GM19468 (cell line): ENCODE measurements around the gene SENP8.
A peak's percentile ranks its signal among the peaks of the same experiment; 100 is the strongest.

ENCODE experiments used
- ATAC-seq: cut with Tn5 transposase; IDR thresholded peaks from one replicate; pipeline ENCODE4 v1.9.1; 2021; ENCODE audit warnings: mild to moderate bottlenecking, moderate library complexity, moderate number of reproducible peaks; ENCODE audit not compliant: unreplicated experiment; ENCODE audit errors: extremely low read depth

Gene SENP8

DNA sequence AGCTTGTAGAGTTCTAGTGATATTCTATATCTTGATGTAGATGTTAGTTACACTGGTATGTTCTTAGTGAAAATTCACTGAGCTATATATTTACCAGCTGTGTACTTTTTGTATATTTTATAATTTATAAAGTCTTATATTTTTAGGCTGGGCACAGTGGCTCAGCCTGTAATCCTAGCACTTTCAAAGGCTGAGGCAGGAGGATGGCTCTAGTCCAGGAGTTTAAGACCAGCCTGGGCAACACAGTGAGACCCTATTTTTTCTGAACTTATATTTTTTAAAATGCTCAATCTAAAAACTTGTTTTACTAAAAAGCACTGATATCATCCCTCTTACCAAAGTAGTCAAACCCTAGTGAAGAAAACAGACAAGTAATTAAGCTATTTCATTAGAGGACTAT, 5.4 kb upstream of the SENP8 start:
- no peak for ATAC-seq

DNA sequence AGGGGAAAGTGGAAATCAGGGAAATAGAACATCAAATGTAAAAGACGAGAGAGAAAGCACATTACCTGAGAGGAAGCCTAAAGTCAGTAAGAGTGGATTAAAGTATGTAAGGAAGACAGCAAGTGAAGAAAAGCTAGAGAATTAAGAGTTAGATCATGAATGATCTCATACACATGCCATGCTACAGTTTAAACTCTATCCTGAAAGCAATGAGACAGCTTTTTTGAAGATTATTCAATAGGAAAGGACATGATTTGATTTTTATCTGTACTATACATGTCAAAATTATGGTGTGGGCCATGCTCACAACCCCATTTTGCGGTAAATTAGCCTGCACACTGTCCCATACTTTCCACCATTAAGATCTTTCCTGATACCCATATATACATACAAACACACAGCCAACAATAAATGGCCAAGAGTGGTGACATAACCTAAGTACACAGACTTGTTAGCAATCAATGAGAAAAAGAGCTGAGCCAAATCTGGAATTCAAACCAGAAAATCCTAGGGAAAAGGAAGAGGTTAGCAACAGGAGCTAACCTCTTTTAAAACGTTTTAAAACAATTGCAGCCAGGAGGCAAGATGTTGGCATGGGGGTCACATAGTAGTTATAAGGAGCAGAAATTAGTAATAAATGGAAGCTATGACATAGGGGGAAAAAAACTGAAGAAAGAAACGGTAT, 4.7 kb upstream of the SENP8 start:
- no peak for ATAC-seq

DNA sequence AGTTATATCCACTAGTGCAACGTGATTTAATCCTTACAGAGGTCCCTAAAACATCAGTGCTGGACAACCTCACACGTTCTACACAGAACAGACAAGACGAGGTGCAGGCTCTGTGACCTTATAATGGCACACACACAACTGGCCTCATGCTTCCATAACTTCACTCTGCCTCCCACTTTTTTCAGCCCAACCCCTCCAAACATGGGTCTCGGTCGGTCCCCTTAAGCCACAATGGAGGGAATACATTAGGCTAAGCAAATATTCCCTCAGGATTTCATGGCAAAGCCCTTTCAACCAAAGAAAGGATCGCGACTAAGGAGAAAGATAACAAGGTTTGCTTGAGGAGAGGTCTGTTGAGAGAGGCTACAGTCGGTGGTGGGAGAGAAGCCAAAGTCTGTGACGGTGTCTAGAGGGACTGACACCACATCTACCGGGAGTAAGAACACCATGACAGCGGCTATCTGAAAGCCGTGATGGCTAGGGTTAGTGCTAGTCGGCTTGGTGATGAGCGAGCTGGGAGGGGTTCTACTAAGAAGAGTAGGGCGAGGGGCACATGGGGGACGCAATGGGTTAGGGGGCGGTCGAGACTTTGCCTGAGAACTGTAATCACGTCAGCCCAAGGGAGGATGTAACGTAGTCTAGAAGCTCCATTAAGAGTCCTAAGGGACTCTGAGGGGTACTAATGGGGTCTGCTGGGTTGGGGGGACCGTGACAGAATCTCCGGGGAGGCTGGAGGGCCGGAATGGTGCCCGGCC, 1.3 kb upstream of the SENP8 start:
- no peak for ATAC-seq

DNA sequence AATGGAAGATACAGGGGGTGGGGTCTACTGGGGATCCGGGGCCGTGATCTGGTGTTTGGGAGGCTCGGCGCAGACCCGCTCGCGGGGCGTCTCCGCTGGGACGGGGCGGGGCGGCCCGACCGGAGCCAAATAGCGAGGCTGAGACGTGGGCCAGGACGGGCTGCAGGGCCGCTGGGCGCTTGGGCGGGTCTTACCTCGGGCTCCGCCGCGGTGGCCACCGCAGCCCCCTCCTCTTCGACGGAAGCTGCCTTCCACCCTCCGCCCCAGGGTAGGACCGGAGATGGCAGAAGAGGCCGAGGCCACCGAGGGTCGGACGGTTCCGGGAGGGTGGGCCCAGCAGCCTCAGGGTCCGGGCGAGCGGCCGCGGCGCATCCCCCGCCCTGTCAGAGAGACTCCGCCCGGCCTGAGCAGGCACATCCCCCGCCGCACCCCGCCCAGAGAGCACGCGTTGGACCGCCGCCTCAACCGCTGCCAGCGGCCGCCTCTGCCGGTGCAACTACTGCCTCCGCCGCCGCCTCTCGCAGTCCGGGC, 652 bp upstream of the SENP8 start:
- peak; percentile 17 for ATAC-seq

DNA sequence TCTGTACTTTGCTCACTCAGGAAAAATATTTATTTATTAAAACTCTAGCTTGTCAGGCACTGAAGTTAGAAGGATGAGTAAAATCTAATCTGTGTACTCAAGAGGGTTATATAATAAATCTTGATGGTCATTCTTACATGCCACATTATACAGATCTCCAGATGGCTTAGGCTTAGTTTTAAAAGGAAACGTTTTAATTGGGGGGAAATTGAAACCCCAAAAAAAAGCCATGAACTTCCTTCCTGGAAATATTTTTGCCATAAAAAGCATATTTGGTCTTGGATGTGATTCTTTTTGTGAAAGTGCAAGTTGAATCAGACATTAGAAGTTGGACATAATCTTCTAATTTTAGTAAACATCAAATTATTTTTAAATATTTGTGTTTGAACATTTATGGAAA, 6.0 kb downstream of the SENP8 start:
- ATAC-seq: no peak

DNA sequence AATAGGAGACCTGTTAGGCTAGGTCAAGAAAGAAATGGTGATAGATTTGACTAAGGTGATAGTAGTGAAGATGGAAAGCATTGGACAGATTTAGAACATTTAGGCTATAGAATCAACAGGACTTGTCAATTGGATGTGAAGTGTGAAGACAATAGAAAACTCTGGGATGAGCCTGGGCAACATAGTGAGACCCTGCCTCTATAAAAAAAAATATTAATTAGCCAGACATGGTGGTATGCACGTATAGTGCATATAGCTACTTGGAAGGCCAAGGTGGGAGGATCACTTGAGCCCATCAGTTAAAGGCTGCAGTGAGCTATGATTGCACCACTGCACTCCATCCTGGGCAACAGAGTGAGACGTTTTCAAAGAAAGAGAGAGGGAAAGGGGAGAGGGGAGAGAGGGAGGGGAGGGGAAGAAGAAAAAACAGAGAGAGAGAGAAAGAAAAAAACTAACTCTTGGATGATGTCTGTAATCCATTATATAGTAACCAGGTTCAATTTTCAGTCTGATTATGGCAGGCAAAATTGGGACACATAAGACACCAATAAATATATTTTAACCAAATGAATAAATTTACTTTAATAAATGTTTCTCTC, 9.6 kb downstream of the SENP8 start:
- no peak for ATAC-seq

DNA sequence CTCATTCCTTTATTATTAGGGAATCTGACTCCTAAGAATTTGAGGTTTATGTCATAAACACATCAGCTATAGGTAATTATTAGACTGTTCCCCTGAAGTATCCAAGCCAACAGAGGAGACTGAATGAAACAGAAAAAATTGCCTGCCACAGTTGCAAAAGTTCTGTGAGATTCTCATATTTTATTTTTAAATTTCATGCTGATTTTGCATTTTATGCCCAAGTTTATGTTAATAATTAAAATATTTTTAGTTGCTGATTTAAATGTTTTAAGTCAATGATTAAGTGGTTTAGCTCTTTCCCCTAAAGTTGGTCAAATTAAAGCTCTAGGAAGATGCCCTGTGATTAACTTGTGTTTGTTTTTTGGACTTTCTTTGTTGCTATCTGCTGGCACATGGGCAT, 10.2 kb downstream of the SENP8 start:
- no peak for ATAC-seq

DNA sequence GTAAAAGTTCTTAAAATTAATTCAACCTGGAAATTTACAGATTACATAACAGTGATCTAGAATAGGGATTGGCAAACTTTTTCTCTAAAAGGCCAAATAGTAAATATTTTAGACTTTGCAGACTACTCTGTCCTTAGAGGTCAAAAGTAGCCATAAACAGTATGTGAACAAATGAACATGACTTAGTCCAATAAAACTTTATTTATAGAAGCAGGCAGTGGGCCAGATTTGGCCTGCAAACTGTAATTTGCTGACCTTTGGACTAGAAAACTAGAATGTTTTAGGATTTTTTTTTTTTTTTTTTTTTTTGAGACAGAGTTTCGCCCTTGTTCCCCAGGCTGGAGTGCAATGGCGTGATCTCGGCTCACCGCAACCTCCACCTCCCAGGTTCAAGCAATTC, 12.1 kb downstream of the SENP8 start:
- no peak for ATAC-seq

DNA sequence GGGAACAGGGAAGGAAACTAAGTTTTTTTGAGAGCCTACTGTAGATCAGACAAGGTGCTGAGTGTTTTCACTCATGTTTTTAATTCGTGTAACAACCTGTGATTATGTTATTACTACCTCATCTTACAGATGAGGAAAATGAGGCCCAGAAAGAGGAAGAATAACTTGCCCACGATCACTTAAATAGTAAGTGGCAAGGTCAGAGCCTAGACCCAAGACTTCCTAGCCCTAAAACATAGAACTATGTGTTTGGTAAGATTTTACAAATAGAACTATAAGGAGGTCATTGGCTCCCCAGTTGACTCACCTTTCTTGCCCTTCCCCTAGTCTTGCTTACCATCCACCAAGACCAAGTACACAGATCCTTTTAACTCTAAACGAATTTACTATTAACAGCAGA, 13.7 kb downstream of the SENP8 start:
- no peak for ATAC-seq

DNA sequence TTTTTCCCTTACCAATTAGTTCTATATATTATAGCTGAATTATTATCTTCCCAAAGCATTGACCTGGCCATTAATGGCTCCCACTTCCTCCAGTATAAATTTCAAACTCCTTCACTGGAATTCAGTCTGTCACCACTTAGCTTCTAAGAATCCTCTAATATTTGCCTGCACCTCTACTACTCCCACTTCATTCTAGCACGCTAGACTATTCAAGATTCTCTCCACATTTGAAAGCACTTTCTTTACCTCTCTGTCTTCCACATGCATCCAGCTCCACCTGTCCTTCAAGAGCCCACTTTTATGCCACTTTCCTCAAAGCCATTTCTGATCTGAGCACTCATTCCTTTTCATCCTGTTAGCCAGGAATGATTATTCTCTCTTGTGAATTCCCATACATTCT, 15.0 kb downstream of the SENP8 start:
- ATAC-seq: no peak

DNA sequence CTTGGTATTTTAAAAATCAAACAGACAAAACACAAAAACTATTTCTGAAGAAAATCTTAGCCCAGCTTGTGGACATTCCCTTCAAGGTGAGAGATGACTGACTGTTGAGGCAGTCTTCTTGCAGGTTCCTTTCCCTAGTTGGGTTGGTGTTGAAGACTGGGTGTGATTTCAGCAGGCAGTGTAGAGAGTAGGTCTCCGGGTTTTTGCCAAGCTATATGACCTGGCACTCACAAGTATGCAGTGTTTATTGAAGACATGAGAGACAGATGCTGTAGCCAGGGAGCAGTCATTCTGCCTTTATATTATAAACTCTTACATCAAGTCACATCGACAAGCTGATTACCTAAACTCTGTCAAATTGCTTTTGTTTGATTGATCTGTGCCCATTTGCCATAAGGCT, 17.5 kb downstream of the SENP8 start:
- no peak for ATAC-seq

DNA sequence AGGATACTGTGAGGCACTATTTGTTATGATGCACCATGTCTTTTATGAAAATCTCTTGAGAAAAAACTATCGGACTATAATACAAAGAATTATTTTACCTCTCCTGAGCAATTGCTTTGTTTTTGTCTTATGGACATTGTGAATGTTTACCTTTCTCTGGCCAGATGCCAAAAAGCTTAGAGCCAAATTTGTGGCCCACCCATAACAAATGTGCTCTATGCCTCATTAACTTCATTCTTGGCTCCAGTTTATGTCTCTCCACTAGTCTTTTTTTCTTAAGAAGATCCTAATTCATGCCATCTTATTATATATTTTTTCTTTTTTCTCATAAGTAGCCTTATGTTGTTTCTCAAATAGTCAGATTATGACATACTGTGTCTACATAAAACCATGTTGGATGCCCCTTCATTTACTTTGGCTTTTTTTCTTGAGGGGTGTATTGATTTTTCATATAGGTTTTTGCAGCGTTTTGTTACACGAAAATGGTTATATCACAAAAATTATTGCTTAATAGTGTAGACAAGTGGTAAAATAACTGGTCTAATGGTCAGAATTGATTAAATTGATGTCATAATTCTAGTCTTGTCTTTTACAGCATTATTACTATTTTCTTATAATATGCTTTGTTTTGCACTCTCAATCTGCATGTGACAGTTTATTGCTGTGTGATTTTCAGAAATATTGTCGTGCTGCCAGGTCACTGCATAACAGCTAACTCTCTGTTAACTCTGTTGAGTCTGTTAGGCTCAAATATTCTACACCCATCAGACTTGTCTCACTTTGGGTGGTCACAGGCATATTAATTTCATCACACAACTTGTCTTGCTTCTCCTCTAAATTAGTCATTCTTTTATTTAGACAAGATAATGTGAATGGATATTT, 18.2 kb downstream of the SENP8 start:
- ATAC-seq: no peak

DNA sequence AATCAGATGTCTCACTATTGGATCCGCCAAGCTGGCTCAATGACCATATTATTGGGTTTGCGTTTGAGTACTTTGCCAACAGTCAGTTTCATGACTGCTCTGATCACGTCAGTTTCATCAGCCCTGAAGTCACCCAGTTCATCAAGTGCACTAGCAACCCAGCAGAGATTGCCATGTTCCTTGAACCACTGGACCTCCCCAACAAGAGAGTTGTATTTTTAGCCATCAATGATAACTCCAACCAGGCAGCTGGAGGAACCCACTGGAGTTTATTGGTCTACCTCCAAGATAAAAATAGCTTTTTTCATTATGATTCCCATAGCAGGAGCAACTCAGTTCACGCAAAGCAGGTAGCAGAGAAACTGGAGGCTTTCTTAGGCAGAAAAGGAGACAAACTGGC, 21.5 kb downstream of the SENP8 start:
- no peak for ATAC-seq

DNA sequence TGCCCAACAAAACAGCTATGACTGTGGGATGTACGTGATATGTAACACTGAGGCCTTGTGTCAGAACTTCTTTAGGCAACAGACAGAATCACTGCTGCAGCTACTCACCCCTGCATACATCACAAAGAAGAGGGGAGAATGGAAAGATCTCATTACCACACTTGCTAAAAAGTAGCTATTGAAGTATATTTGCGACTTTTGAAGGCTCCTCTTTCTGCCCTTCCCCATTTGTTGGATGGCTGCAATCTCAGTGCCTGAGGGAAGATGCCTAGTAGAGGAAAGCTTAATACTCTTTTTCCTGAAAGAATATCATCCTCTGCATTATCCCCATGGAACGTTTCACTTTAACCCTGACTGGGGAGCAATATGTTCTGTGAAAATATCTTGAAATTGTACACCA, 21.9 kb downstream of the SENP8 start:
- ATAC-seq: no peak

DNA sequence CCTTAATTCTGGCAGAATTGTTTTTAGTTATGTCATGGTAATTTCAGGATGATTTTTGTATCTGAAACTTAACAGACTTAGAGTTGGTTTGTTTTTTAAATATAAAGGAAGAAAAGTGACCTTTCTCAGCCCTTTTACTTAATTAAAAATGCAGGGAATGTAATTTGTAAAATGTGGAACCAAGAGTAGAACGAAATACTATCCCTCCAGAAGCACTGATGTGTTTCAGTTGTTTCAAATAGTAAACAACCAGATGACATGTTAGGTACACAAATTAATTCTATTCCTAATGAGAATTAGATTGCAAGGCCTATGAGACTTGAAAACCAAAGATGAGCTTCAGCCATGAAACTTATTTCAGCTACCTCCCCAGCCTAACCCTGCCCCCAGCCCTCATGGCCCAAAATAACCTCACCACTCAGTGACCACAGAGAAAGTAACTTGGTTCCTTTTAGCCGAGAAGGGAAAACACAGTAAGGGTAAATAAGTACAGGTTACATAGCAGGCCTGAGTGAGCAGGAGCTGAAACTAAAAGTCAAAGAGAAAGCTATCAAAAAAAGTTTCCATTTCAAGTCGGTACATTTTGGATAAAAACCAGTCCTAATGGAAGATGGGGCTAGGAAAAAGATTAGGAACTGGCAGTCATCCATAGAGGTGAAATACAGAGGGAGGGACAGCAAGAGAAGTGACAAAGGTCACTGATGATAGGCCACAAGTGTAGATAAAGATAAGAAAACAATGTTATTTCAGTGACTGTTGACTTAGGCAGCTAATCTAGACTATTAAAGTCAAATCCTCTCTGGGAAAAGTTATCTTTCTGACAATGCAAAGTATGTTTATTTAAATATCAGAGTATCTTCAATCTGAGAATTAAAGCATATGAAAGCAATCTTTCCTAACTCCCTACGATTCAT, 23.2 kb downstream of the SENP8 start:
- ATAC-seq: peak; percentile 78

DNA sequence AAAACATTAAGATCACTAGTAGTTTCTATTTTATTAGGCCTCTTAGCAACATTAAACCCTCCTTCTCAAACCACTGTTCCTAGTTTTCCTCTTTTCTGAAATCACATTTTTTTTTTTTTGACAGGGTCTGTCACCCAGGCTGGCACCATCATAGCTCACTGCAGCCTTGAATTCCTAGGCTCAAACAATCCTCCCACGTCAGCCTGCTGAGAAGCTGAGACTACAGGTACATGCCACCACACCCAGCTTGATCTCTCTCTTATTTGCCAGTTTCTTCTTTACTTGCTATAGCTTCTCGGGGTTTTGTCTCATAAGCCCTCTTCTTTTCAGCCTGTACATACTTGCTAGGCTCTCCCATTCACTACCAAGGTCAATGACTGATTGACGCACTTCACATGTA, 28.0 kb downstream of the SENP8 start:
- no peak for ATAC-seq

DNA sequence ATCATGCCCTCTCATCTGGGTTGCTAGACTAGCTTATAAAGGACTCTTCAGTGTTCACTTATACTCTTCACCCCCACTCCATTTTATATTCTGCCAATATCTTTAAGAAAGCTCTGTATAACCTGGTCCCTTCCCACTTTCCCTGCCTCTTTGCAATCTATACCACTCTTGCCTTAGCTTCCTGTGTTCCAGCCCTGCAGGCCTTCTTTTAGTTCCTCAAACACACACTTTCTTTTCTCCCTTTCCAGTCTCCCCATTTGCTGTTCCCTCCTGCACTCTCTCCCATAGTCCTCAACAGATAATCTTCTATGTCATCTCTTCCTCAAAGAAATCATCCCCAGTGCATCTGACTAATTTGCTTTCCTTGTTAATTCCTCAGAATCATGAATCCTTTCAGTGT, 28.7 kb downstream of the SENP8 start:
- ATAC-seq: no peak

DNA sequence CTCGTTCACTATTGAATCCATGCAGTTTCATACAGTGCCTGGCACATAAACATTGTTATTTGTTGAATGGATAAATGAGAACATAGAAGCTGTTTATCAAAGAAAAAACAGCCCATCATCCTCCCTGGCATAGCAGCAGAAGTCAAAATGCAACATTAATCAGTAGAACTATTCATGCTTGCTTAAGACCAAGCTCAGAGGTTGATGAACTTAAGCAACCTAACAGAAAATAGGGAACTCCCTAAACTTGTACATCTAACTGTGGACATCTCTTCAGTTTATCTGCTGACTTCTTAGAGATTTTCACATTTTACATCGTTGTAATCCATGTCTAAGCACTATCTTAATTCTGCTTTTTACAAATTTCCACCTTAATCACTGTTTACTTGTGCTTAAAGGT, 29.2 kb downstream of the SENP8 start:
- no peak for ATAC-seq

DNA sequence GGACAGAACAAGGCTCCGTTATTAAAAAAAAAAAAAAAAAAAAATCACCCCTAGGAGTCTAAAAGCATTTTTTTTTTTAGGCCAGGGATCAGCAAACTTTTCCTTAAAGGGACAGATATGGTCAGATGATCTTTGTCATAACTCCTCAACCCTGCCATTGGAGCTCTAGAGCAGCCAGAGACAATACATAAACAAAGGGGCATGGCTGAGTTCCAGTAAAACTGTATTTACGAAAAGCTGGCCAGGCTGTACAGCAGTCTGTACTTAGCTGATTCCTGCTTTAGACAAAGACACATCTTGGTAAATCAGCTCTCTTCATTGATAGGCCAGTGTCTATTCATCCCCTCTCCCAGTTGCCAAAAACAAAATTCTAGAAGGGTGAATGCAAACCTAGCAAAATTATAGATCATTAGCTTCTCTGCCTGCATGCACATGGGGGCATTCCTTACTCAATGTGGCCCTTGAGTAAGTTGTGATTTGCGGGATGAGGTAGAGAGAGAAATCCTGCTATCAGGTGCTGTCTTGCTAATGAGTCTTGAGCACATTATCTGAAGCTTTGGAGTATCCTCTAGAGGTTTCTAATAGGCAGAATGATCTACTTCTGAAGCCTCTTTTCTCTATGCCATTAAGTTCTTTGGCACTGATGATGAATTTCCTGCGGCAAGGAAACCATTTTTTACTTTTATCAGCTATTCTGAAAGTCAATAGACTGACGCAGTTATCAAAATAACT, 35.2 kb downstream of the SENP8 start:
- ATAC-seq: no peak
